Neural progenitor cell (in vitro differentiated cells): ENCODE data around the gene SCUBE2. TPM values are rescaled to one million over a fixed set of nuclear protein-coding genes. Genes with fewer than 3 reads are reported as not detected.

Source experiments
- DNase-seq: peaks from one replicate; pipeline ENCODE4 v3.0.0-alpha.2; 2016; ENCODE audit warnings: low spot score
- H2AFZ ChIP-seq: fragments of 200-600 bp; sonication (generic); replicated peaks from 2 replicates; pipeline ENCODE4 v1.6.1; 2016; ENCODE audit warnings: antibody characterized with exemption
- H3F3A ChIP-seq: fragments of 200-600 bp; sonication (generic); 2 replicates; pipeline ENCODE4 v1.6.1; 2016; ENCODE audit warnings: antibody characterized with exemption, low read depth
- H3K27ac ChIP-seq: fragments of 200-600 bp; sonication (generic); 2 replicates; pipeline ENCODE4 v1.5.1; 2016; ENCODE audit warnings: mild to moderate bottlenecking
- H3K27me3 ChIP-seq: fragments of 200-600 bp; sonication (generic); 2 replicates; pipeline ENCODE4 v1.6.1; 2016; ENCODE audit warnings: mild to moderate bottlenecking, moderate library complexity
- H3K36me3 ChIP-seq: fragments of 200-600 bp; sonication (generic); 2 replicates; pipeline ENCODE4 v1.5.1; 2016
- H3K4me1 ChIP-seq: fragments of 200-600 bp; sonication (generic); 2 replicates; pipeline ENCODE4 v1.6.1; 2016; ENCODE audit warnings: mixed run types
- H3K4me2 ChIP-seq: fragments of 200-600 bp; sonication (generic); 2 replicates; pipeline ENCODE4 v1.6.1; 2016
- H3K4me3 ChIP-seq: fragments of 200-600 bp; sonication (generic); 2 replicates; pipeline ENCODE4 v1.5.1; 2016
- H3K79me2 ChIP-seq: fragments of 200-600 bp; sonication (generic); 2 replicates; pipeline ENCODE4 v1.6.1; 2016; ENCODE audit warnings: low read depth
- H3K9ac ChIP-seq: fragments of 200-600 bp; sonication (generic); 2 replicates; pipeline ENCODE4 v1.6.1; 2016
- H3K9me3 ChIP-seq: fragments of 200-600 bp; sonication (generic); 2 replicates; pipeline ENCODE4 v1.5.1; 2016; ENCODE audit warnings: low read depth
- H4K20me1 ChIP-seq: fragments of 200-600 bp; sonication (generic); 2 replicates; pipeline ENCODE4 v1.6.1; 2016; ENCODE audit warnings: low read depth
- H3K27ac Mint-ChIP-seq: 3 replicates; pipeline ENCODE4 v1.8.0; 2021; ENCODE audit warnings: mixed read lengths
- H3K27me3 Mint-ChIP-seq: 2 replicates; pipeline ENCODE4 v1.8.0; 2022; ENCODE audit warnings: low read depth, mild to moderate bottlenecking, inconsistent platforms, moderate library complexity, mixed read lengths; ENCODE audit not compliant: insufficient read depth
- H3K36me3 Mint-ChIP-seq: 3 replicates; pipeline ENCODE4 v1.8.0; 2021; ENCODE audit warnings: mixed read lengths
- H3K4me1 Mint-ChIP-seq: 3 replicates; pipeline ENCODE4 v1.8.0; 2021; ENCODE audit warnings: mixed read lengths
- H3K4me3 Mint-ChIP-seq: 3 replicates; pipeline ENCODE4 v1.8.0; 2021; ENCODE audit warnings: mild to moderate bottlenecking, moderate library complexity, mixed read lengths
- H3K9me3 Mint-ChIP-seq: 3 replicates; pipeline ENCODE4 v1.8.0; 2020; ENCODE audit warnings: mixed read lengths
- EZH2 ChIP-seq: fragments of 200-600 bp; sonication (generic); IDR thresholded peaks from 2 replicates; pipeline ENCODE4 v1.6.1; 2017; ENCODE audit warnings: antibody characterized with exemption, mild to moderate bottlenecking, moderate library complexity
- EZH2phosphoT487 ChIP-seq: fragments of 200-600 bp; sonication (generic); IDR thresholded peaks from 2 replicates; pipeline ENCODE4 v1.6.1; 2017; ENCODE audit warnings: antibody characterized with exemption
- total RNA-seq: library from RNA; depleted of rRNA; stranded (reverse); fragments of >200 nt; gene quantifications from 2 replicates; pipeline ENCODE4 v1.2.3, GENCODE V29; 2015; ENCODE audit warnings: low replicate concordance
- TF ChIP-seq, protein P1 (sequence below): fragments of 200-600 bp; sonication (generic); IDR thresholded peaks from 2 replicates; pipeline ENCODE4 v1.5.1; 2017; ENCODE audit warnings: antibody characterized with exemption, mild to moderate bottlenecking

The SCUBE2 gene
- total RNA-seq, 1 donor from 2014 or later: 42.1 TPM

DNA sequence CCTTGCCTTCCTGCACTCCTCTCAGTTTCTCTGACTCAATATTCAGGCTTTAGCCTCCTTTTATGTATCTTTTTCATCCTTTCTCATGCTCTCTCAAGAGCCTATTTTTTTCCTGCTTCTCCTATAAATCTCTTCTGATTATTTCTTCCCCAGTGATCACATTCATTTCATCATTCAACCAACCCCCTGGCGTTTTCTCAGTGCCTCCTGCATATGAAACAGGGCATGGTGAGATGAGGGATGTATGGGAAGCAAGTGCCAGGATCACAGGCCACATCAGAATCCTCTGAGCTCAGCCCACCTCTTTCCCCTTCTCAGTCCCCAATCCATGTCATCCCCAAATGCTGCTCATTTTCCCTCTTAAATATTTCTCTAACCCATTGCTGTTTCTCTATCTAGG is 48.9 kb downstream of the SCUBE2 start:
- TF ChIP-seq EZH2 (no peak), EZH2phosphoT487 (no peak)
- TF ChIP-seq, protein P1, sequence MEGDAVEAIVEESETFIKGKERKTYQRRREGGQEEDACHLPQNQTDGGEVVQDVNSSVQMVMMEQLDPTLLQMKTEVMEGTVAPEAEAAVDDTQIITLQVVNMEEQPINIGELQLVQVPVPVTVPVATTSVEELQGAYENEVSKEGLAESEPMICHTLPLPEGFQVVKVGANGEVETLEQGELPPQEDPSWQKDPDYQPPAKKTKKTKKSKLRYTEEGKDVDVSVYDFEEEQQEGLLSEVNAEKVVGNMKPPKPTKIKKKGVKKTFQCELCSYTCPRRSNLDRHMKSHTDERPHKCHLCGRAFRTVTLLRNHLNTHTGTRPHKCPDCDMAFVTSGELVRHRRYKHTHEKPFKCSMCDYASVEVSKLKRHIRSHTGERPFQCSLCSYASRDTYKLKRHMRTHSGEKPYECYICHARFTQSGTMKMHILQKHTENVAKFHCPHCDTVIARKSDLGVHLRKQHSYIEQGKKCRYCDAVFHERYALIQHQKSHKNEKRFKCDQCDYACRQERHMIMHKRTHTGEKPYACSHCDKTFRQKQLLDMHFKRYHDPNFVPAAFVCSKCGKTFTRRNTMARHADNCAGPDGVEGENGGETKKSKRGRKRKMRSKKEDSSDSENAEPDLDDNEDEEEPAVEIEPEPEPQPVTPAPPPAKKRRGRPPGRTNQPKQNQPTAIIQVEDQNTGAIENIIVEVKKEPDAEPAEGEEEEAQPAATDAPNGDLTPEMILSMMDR: no peak
- no peak overlapping the region for H3K4me3 Mint-ChIP-seq
- no peak for DNase-seq
- Histone ChIP-seq H3K9me3 (no peaks in the 10 kb centered on the region), H3F3A (peaks cover 26% of the 10 kb centered on the region), H3K4me2 (no peak overlapping the region), H3K36me3 (no peaks in the 10 kb centered on the region), H3K27ac (no peak overlapping the region), H3K79me2 (no peaks in the 10 kb centered on the region), H3K27me3 (no peaks in the 10 kb centered on the region), H4K20me1 (no peaks in the 10 kb centered on the region), H3K4me1 (peaks cover 51% of the 10 kb centered on the region), H3K4me3 (no peak overlapping the region), H2AFZ (no peak overlapping the region), H3K9ac (no peak overlapping the region)
- H3K27me3 Mint-ChIP-seq: peaks cover 7% of the 10 kb centered on the region
- peaks cover 31% of the 10 kb centered on the region for H3K4me1 Mint-ChIP-seq
- H3K27ac Mint-ChIP-seq: no peak overlapping the region
- H3K36me3 Mint-ChIP-seq: peaks cover 7% of the 10 kb centered on the region
- peaks cover 7% of the 10 kb centered on the region for H3K9me3 Mint-ChIP-seq

DNA sequence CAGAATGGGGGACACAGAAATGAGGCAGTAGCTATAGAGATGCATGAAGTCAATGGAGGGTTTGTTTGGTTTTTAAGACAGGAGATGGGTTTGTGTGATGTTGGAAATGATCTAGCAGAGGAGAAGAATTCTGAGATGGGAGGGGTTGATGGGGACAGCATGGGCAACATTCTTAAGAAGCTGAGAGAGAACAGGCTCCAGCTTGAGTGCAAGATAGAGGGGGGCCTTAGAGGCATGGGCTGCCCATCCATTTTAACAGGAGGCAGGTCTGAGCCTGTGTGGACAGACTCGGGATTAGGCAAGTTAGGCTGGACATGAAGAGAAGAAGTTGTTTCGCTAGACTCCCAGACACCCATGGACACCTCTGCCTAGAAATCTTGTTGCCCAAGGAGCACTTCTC is 49.7 kb downstream of the SCUBE2 start:
- Histone ChIP-seq H3K27ac (no peak overlapping the region), H3K27me3 (no peaks in the 10 kb centered on the region), H3K4me2 (no peak overlapping the region), H4K20me1 (no peaks in the 10 kb centered on the region), H3K4me3 (no peak overlapping the region), H3K79me2 (no peaks in the 10 kb centered on the region), H3K4me1 (peaks cover 48% of the 10 kb centered on the region), H2AFZ (no peak overlapping the region), H3K36me3 (no peaks in the 10 kb centered on the region), H3F3A (peaks cover 28% of the 10 kb centered on the region), H3K9me3 (no peaks in the 10 kb centered on the region), H3K9ac (no peak overlapping the region)
- H3K27ac Mint-ChIP-seq: no peak overlapping the region
- peaks cover 7% of the 10 kb centered on the region for H3K9me3 Mint-ChIP-seq
- no peak overlapping the region for H3K4me3 Mint-ChIP-seq
- no peak for TF ChIP-seq EZH2
- TF ChIP-seq EZH2phosphoT487: no peak
- TF ChIP-seq, protein P1: no peak
- no peak for DNase-seq
- H3K4me1 Mint-ChIP-seq: peaks cover 31% of the 10 kb centered on the region
- H3K27me3 Mint-ChIP-seq: peaks cover 7% of the 10 kb centered on the region
- H3K36me3 Mint-ChIP-seq: peaks cover 7% of the 10 kb centered on the region

DNA sequence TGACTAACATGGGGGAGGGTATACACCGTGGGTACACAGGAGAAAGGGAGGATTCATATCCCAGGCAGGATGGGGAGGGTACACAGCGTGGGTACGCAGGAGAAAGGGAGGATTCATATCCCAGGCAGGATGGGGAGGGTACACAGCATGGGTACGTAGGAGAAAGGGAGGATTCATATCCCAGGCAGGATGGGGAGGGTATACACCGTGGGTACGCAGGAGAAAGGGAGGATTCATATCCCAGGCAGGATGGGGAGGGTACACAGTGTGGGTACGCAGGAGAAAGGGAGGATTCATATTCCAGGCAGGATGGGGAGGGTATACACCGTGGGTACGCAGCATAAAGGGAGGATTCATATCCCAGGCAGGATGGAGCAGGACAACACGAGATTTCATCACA is 51.0 kb downstream of the SCUBE2 start:
- Mint-ChIP-seq H3K9me3 (peaks cover 7% of the 10 kb centered on the region), H3K27ac (no peak overlapping the region), H3K27me3 (peaks cover 7% of the 10 kb centered on the region), H3K4me1 (peaks cover 34% of the 10 kb centered on the region), H3K36me3 (peaks cover 7% of the 10 kb centered on the region), H3K4me3 (no peak overlapping the region)
- H3K27ac ChIP-seq: no peak overlapping the region
- no peak overlapping the region for H3K9ac ChIP-seq
- no peak for DNase-seq
- H3K79me2 ChIP-seq: no peaks in the 10 kb centered on the region
- H3K4me3 ChIP-seq: no peak overlapping the region
- TF ChIP-seq EZH2 (no peak), EZH2phosphoT487 (no peak)
- TF ChIP-seq, protein P1: no peak
- H3F3A ChIP-seq: peaks cover 40% of the 10 kb centered on the region
- no peak overlapping the region for H3K4me2 ChIP-seq
- H4K20me1 ChIP-seq: no peaks in the 10 kb centered on the region
- H3K4me1 ChIP-seq: peaks cover 58% of the 10 kb centered on the region
- H3K27me3 ChIP-seq: no peaks in the 10 kb centered on the region
- H3K9me3 ChIP-seq: no peaks in the 10 kb centered on the region
- no peaks in the 10 kb centered on the region for H3K36me3 ChIP-seq
- H2AFZ ChIP-seq: no peak overlapping the region
